CD14-positive monocyte (primary cell): ENCODE results near the gene ACSL5. TPM values are rescaled to one million over a fixed set of nuclear protein-coding genes. Genes with fewer than 3 reads are reported as not detected.

Source experiments
- DNase-seq, 3 donors: peaks; one replicate each; pipeline ENCODE4 v3.0.0-alpha.2; 2011 to 2022
- H2AFZ ChIP-seq: 2 replicates; pipeline ENCODE4 v1.6.0; 2012; ENCODE audit warnings: mild to moderate bottlenecking, low read depth, low read length, inconsistent platforms; ENCODE audit not compliant: insufficient read depth, poor library complexity, severe bottlenecking
- H3K27ac ChIP-seq, 2 donors: 1 replicate in 1 of 2; 2 replicates in 1 of 2; pipeline ENCODE4 v1.5.1; 2012 to 2013; ENCODE audit warnings: low read length in 2 of 2, control low read depth in 1 of 2, inconsistent platforms in 1 of 2, low read depth in 1 of 2, mild to moderate bottlenecking in 1 of 2
- H3K27me3 ChIP-seq, 2 donors: one replicate each; pipeline versions ENCODE4 v1.6.0 to v1.6.1; 2011 to 2013; ENCODE audit warnings: low read length in 2 of 2; ENCODE audit not compliant: control insufficient read depth in 2 of 2, insufficient read depth in 2 of 2
- H3K36me3 ChIP-seq, 2 donors: replicated peaks in 1 of 2; 1 replicate in 1 of 2; 2 replicates in 1 of 2; pipeline versions ENCODE4 v1.5.1 to v1.6.1; 2012 to 2013; ENCODE audit warnings: low read length in 2 of 2, control low read depth in 1 of 2, inconsistent platforms in 1 of 2, mild to moderate bottlenecking in 1 of 2; ENCODE audit not compliant: insufficient read depth in 2 of 2, control insufficient read depth in 1 of 2
- H3K4me1 ChIP-seq, 2 donors: 1 replicate in 1 of 2; 2 replicates in 1 of 2; pipeline versions ENCODE4 v1.5.1 to v1.6.1; 2012 to 2013; ENCODE audit warnings: low read length in 2 of 2, control low read depth in 1 of 2, inconsistent platforms in 1 of 2, mild to moderate bottlenecking in 1 of 2, moderate library complexity in 1 of 2; ENCODE audit not compliant: insufficient read depth in 2 of 2, control insufficient read depth in 1 of 2
- H3K4me2 ChIP-seq: replicated peaks from 2 replicates; pipeline ENCODE3; 2012; ENCODE audit warnings: low read length, moderate library complexity, mild to moderate bottlenecking; ENCODE audit not compliant: poor library complexity, severe bottlenecking; ENCODE audit errors: extremely low read depth
- H3K4me3 ChIP-seq, 3 experiments: fragments of 200-600 bp in 1 of 3; sonication (generic) in 1 of 3; replicated peaks in 1 of 3; 1 replicate in 2 of 3; 2 replicates in 1 of 3; pipeline ENCODE4 v1.5.1; 2011 to 2013; ENCODE audit warnings: low read length in 3 of 3, mild to moderate bottlenecking in 3 of 3, control low read depth in 2 of 3, low read depth in 2 of 3, inconsistent platforms in 1 of 3, moderate library complexity in 1 of 3
- H3K79me2 ChIP-seq: 2 replicates; pipeline ENCODE4 v1.6.0; 2012; ENCODE audit warnings: mild to moderate bottlenecking, control low read depth, inconsistent platforms, low read length, moderate library complexity; ENCODE audit not compliant: insufficient read depth
- H3K9ac ChIP-seq: 2 replicates; pipeline ENCODE4 v1.6.0; 2017; ENCODE audit warnings: low read length, mild to moderate bottlenecking; ENCODE audit not compliant: insufficient read depth, poor library complexity, severe bottlenecking
- H3K9me3 ChIP-seq, 2 donors: replicated peaks in 1 of 2; 1 replicate in 1 of 2; 2 replicates in 1 of 2; pipeline versions ENCODE4 v1.5.1 to v1.6.1; 2012 to 2013; ENCODE audit warnings: low read length in 2 of 2, control low read depth in 1 of 2; ENCODE audit not compliant: control insufficient read depth in 1 of 2, insufficient read depth in 1 of 2
- H4K20me1 ChIP-seq: 2 replicates; pipeline ENCODE4 v1.6.0; 2012; ENCODE audit warnings: mild to moderate bottlenecking, low read length, control low read depth, moderate library complexity; ENCODE audit not compliant: insufficient read depth
- H3K27ac Mint-ChIP-seq, 7 donors: one replicate each; pipeline ENCODE4 v1.8.0; 2020; ENCODE audit warnings: mild to moderate bottlenecking in 7 of 7, mixed read lengths in 7 of 7, moderate library complexity in 6 of 7, inconsistent platforms in 2 of 7
- H3K27me3 Mint-ChIP-seq, 3 donors: one replicate each; pipeline ENCODE4 v1.8.0; 2021 to 2022; ENCODE audit warnings: low read depth in 3 of 3, mild to moderate bottlenecking in 3 of 3, mixed read lengths in 3 of 3, moderate library complexity in 3 of 3, inconsistent platforms in 1 of 3
- H3K36me3 Mint-ChIP-seq, 2 donors: one replicate each; pipeline ENCODE4 v1.8.0; 2020; ENCODE audit warnings: mixed read lengths in 2 of 2, inconsistent platforms in 1 of 2, mild to moderate bottlenecking in 1 of 2
- H3K4me1 Mint-ChIP-seq: one replicate; pipeline ENCODE4 v1.8.0; 2020; ENCODE audit warnings: mild to moderate bottlenecking, mixed read lengths
- H3K4me3 Mint-ChIP-seq, 2 donors: one replicate each; pipeline ENCODE4 v1.8.0; 2020; ENCODE audit warnings: mild to moderate bottlenecking in 2 of 2, mixed read lengths in 2 of 2, moderate library complexity in 1 of 2
- H3K9me3 Mint-ChIP-seq, 7 donors: one replicate each; pipeline ENCODE4 v1.8.0; 2020 to 2022; ENCODE audit warnings: mixed read lengths in 7 of 7, mild to moderate bottlenecking in 6 of 7, moderate library complexity in 6 of 7, inconsistent platforms in 2 of 7
- CTCF ChIP-seq: fragments of 200-600 bp; IDR thresholded peaks from one replicate; pipeline ENCODE4 v1.8.0; 2022; ENCODE audit warnings: antibody characterized with exemption, mild to moderate bottlenecking
- WGBS: methylation state at CpG from one replicate; pipeline ENCODE4 v1.1.5; 2013; ENCODE audit warnings: missing lambda C conversion rate; ENCODE audit not compliant: insufficient coverage; 5-methylcytosine and 5-hydroxymethylcytosine counted together
- intact Hi-C, 2 donors: fragments of 100-400 bp; cut with micrococcal nuclease; formaldehyde crosslinking; loops; one replicate each; pipeline versions ENCODE4 v1.15.0 to v1.15.1; 2023
- polyA plus RNA-seq, 3 donors: library from polyadenylated mRNA; depleted of rRNA in 1 of 3; unstranded in 2 of 3; stranded (reverse) in 1 of 3; fragments of 300-500 nt in 2 of 3; fragments of >200 nt in 1 of 3; fragmentation: Illumina TruSeq in 2 of 3; gene quantifications; 1 replicate in 2 of 3; 2 replicates in 1 of 3; pipeline ENCODE4 v1.2.3, GENCODE V29; 2012 to 2021

Gene ACSL5
- polyA plus RNA-seq, 3 donors: 27.5 to 44.4 (median 37.5) TPM

- no peaks in the 10 kb centered on the region for H3K9me3 Mint-ChIP-seq
- H3K4me1 ChIP-seq: peaks cover 12 to 16% of the 10 kb centered on the region in 2 donors
- no peaks in the 10 kb centered on the region for H3K79me2 ChIP-seq
- H3K4me2 ChIP-seq: no peak overlapping the region
- H3K4me1 Mint-ChIP-seq: peaks cover 15% of the 10 kb centered on the region
- no peaks in the 10 kb centered on the region for H3K27me3 ChIP-seq
- no peaks in the 10 kb centered on the region for H3K36me3 Mint-ChIP-seq
- no peaks in the 10 kb centered on the region for H3K36me3 ChIP-seq
- peaks cover 1 to 2% (median 2%) of the 10 kb centered on the region in 3 donors for H3K27me3 Mint-ChIP-seq
- no peak overlapping the region for H3K4me3 Mint-ChIP-seq
- TF ChIP-seq CTCF: no peak
- no peak overlapping the region for H3K9ac ChIP-seq
- H2AFZ ChIP-seq: no peak overlapping the region
- H3K4me3 ChIP-seq: no peak overlapping the region
- intact Hi-C loops: no loop called here
- H3K27ac Mint-ChIP-seq: peak overlapping the region in 2 of 7 donors; percentile 0 to 8
- DNase-seq: no peak
- no peak overlapping the region for H3K27ac ChIP-seq
- no peaks in the 10 kb centered on the region for H4K20me1 ChIP-seq
- no peaks in the 10 kb centered on the region for H3K9me3 ChIP-seq
- WGBS: 87% methylated on average over 3 of the region's 3 CpGs
Measured at GRCh38 chr10:112338957-112339356, 35.0 kb upstream of the ACSL5 start.

GRCh38 chr10:112340601-112341000 lies 33.3 kb upstream of the ACSL5 start:
- Mint-ChIP-seq H3K4me1 (peaks cover 7% of the 10 kb centered on the region), H3K27me3 (peaks cover 0 to 2% (median 1%) of the 10 kb centered on the region in 3 donors), H3K36me3 (no peaks in the 10 kb centered on the region), H3K27ac (no peak overlapping the region), H3K9me3 (no peaks in the 10 kb centered on the region), H3K4me3 (no peak overlapping the region)
- Histone ChIP-seq H2AFZ (no peak overlapping the region), H4K20me1 (no peaks in the 10 kb centered on the region), H3K4me3 (no peak overlapping the region), H3K4me1 (peaks cover 6 to 7% of the 10 kb centered on the region in 2 donors), H3K9me3 (no peaks in the 10 kb centered on the region), H3K27me3 (no peaks in the 10 kb centered on the region), H3K36me3 (no peaks in the 10 kb centered on the region), H3K4me2 (no peak overlapping the region), H3K27ac (no peak overlapping the region), H3K9ac (no peak overlapping the region), H3K79me2 (no peaks in the 10 kb centered on the region)
- intact Hi-C loops: no loop called here
- no peak for DNase-seq
- no peak for TF ChIP-seq CTCF
- 100% methylated on average over 2 of the region's 2 CpGs for WGBS
